ENCODE results near the gene TEX11. TPM values are rescaled to one million over a fixed set of nuclear protein-coding genes. Genes with fewer than 3 reads are reported as not detected.
"Not testable (repeated sequence)": the region's sequence is repeated elsewhere in the genome, so short reads cannot be mapped to it uniquely, and the experiment has no call there.

The TEX11 gene
- total RNA-seq, 1 experiment from 2014 or later, result not detected

DNA sequence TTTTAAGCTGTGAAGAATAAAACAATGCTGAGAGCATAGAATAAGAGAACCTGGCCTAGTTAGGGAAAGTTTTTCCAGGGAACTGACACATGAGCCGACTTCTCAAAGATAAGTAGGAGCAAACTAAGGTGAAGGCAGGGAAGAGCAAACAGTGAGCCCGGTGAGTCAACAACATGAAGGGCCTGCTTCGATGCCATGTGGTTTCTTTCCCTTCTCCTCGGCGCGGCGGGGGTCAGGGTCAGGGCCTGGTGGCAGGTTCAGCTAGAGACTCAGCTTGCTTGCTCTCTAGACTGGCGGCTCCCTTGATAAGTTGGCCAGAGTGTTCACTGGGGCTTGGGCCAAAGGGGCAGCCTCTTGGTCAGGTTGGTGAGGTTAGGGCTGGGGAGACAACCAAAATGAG lies 382.8 kb downstream of the TEX11 start:
- BruUV-seq (replicated peaks), result no TSS peak
- no peaks in the 10 kb centered on the region for H3K9me3 ChIP-seq (ENCODE audit: low read depth, low read length, poor library complexity, severe bottlenecking)
- H3K27me3 ChIP-seq (replicated peaks; ENCODE audit: insufficient read depth, low read depth, low read length, poor library complexity), result no peaks in the 10 kb centered on the region
- ChIA-PET POLR2A (ENCODE audit: low non-redundant PET) (no interaction called here), CTCF (no interaction called here)
- H3K36me3 ChIP-seq (ENCODE audit: insufficient read depth, low read length, poor library complexity, severe bottlenecking), result no peaks in the 10 kb centered on the region
- H3K27ac ChIP-seq (ENCODE audit: low read depth, low read length, poor library complexity, severe bottlenecking), result no peak overlapping the region
- no peak for TF ChIP-seq EZH2 (IDR thresholded peaks at IDR 0.05; ENCODE audit: borderline replicate concordance, low read depth, low read length, poor library complexity, severe bottlenecking)
- TF ChIP-seq, protein P1, sequence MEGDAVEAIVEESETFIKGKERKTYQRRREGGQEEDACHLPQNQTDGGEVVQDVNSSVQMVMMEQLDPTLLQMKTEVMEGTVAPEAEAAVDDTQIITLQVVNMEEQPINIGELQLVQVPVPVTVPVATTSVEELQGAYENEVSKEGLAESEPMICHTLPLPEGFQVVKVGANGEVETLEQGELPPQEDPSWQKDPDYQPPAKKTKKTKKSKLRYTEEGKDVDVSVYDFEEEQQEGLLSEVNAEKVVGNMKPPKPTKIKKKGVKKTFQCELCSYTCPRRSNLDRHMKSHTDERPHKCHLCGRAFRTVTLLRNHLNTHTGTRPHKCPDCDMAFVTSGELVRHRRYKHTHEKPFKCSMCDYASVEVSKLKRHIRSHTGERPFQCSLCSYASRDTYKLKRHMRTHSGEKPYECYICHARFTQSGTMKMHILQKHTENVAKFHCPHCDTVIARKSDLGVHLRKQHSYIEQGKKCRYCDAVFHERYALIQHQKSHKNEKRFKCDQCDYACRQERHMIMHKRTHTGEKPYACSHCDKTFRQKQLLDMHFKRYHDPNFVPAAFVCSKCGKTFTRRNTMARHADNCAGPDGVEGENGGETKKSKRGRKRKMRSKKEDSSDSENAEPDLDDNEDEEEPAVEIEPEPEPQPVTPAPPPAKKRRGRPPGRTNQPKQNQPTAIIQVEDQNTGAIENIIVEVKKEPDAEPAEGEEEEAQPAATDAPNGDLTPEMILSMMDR (conservative IDR thresholded peaks at IDR 0.05; ENCODE audit: low read depth, low read length), result no peak
- no peak for DNase-seq (ENCODE audit: low spot score)
- intact Hi-C loops (cut with micrococcal nuclease; ENCODE audit: unreplicated experiment), result no loop called here
- H3K4me1 ChIP-seq (ENCODE audit: insufficient read depth, low read length, poor library complexity, severe bottlenecking), result no peaks in the 10 kb centered on the region
- H3K4me3 ChIP-seq (ENCODE audit: low read depth, low read length, poor library complexity, severe bottlenecking), result no peak overlapping the region

DNA sequence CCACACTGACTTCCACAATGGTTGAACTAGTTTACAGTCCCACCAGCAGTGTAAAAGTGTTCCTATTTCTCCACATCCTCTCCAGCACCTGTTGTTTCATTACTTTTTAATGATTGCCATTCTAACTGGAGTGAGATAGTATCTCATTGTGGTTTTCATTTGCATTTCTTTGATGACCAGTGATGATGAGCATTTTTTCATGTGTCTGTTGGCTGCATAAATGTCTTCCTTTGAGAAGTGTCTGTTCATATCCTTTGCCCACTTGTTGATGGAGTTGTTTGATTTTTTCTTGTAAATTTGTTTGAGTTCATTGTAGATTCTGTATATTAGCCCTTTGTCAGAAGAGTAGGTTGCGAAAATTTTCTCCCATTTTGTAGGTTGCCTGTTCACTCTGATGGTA lies 392.8 kb downstream of the TEX11 start:
- H3K27ac ChIP-seq (ENCODE audit: low read depth, low read length, poor library complexity, severe bottlenecking); H3K27me3 ChIP-seq (replicated peaks; ENCODE audit: insufficient read depth, low read depth, low read length, poor library complexity); H3K4me3 ChIP-seq (ENCODE audit: low read depth, low read length, poor library complexity, severe bottlenecking); H3K36me3 ChIP-seq (ENCODE audit: insufficient read depth, low read length, poor library complexity, severe bottlenecking); H3K9me3 ChIP-seq (ENCODE audit: low read depth, low read length, poor library complexity, severe bottlenecking); DNase-seq (ENCODE audit: low spot score); POLR2A ChIA-PET (ENCODE audit: low non-redundant PET); intact Hi-C loops (cut with micrococcal nuclease; ENCODE audit: unreplicated experiment); CTCF ChIA-PET; H3K4me1 ChIP-seq (ENCODE audit: insufficient read depth, low read length, poor library complexity, severe bottlenecking); BruUV-seq (replicated peaks): not testable (repeated sequence)

DNA sequence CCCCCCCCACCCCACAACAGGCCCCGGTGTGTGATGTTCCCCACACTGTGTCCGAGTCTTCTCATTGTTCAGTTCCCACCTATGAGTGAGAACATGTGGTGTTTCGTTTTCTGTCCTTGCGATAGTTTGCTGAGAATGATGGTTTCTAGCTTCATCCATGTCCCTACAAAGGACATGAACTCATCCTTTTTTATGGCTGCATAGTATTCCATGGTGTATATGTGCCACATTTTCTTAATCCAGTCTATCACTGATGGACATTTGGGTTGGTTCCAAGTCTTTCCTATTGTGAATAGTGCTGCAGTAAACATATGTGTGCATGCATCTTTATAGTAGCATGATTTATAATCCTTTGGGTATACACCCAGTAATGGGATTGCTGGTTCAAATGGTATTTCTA lies 393.2 kb downstream of the TEX11 start:
- H3K27me3 ChIP-seq (replicated peaks; ENCODE audit: insufficient read depth, low read depth, low read length, poor library complexity); intact Hi-C loops (cut with micrococcal nuclease; ENCODE audit: unreplicated experiment); BruUV-seq (replicated peaks); H3K9me3 ChIP-seq (ENCODE audit: low read depth, low read length, poor library complexity, severe bottlenecking); DNase-seq (ENCODE audit: low spot score); POLR2A ChIA-PET (ENCODE audit: low non-redundant PET); H3K4me1 ChIP-seq (ENCODE audit: insufficient read depth, low read length, poor library complexity, severe bottlenecking); H3K4me3 ChIP-seq (ENCODE audit: low read depth, low read length, poor library complexity, severe bottlenecking); CTCF ChIA-PET; H3K36me3 ChIP-seq (ENCODE audit: insufficient read depth, low read length, poor library complexity, severe bottlenecking); H3K27ac ChIP-seq (ENCODE audit: low read depth, low read length, poor library complexity, severe bottlenecking): not testable (repeated sequence)

DNA sequence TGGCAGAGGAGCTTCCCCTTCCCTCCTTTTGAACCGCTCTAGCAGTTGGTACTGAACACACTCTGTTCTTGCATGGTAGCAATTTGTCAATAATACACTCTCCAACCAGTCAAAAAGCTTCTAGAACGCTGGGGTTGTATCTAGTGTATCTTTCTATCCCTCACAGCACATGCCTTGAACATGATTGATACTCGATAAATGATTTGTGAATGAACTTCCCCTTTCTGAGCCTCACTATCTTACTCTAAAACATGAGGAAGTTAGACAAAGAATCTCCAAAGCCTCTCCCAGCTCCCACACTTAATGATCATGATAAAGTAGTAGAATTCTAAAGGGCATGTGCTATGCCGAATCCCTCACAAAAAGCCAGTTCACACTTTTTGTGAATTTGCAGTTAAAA lies 399.4 kb downstream of the TEX11 start:
- no peak for DNase-seq (ENCODE audit: low spot score)
- intact Hi-C loops (cut with micrococcal nuclease; ENCODE audit: unreplicated experiment), result loop anchor here (5.0 kb wide), 1 partner anchor 157 kb away; no protein-coding TSS in a partner anchor
- Histone ChIP-seq H3K9me3 (ENCODE audit: low read depth, low read length, poor library complexity, severe bottlenecking) (no peaks in the 10 kb centered on the region), H3K27me3 (replicated peaks; ENCODE audit: insufficient read depth, low read depth, low read length, poor library complexity) (no peaks in the 10 kb centered on the region), H3K36me3 (ENCODE audit: insufficient read depth, low read length, poor library complexity, severe bottlenecking) (no peaks in the 10 kb centered on the region), H3K27ac (ENCODE audit: low read depth, low read length, poor library complexity, severe bottlenecking) (no peak overlapping the region), H3K4me1 (ENCODE audit: insufficient read depth, low read length, poor library complexity, severe bottlenecking) (peaks cover 7% of the 10 kb centered on the region), H3K4me3 (ENCODE audit: low read depth, low read length, poor library complexity, severe bottlenecking) (no peak overlapping the region)
- CTCF ChIA-PET, result interaction anchor here (0.6 kb wide), 1 partner anchor 80 kb away, joined by 3 read pairs; no protein-coding TSS in a partner anchor
- POLR2A ChIA-PET (ENCODE audit: low non-redundant PET), result no interaction called here
- BruUV-seq (replicated peaks), result no TSS peak
- TF ChIP-seq, protein P1 (conservative IDR thresholded peaks at IDR 0.05; ENCODE audit: low read depth, low read length), result no peak
- TF ChIP-seq EZH2 (IDR thresholded peaks at IDR 0.05; ENCODE audit: borderline replicate concordance, low read depth, low read length, poor library complexity, severe bottlenecking), result no peak
